Smooth muscle cell (in vitro differentiated cells): ENCODE data around the gene MOCS2. TPM values are rescaled to one million over a fixed set of nuclear protein-coding genes. Genes with fewer than 3 reads are reported as not detected.

Experiments used
- DNase-seq: peaks from one replicate; lab custom pipeline; 2025; ENCODE audit not compliant: unreplicated experiment; lab: John Stamatoyannopoulos, UW
- H2AFZ ChIP-seq: fragments of 200-600 bp; sonication (generic); 2 replicates; pipeline ENCODE4 v1.6.0; 2016; ENCODE audit warnings: antibody characterized with exemption, low read depth, mild to moderate bottlenecking
- H3F3A ChIP-seq: fragments of 200-600 bp; sonication (generic); 2 replicates; pipeline ENCODE4 v1.6.0; 2017; ENCODE audit warnings: antibody characterized with exemption, low read depth
- H3K27ac ChIP-seq: fragments of 200-600 bp; sonication (generic); 2 replicates; pipeline ENCODE4 v1.5.1; 2016; ENCODE audit warnings: low read depth, mild to moderate bottlenecking
- H3K27me3 ChIP-seq: fragments of 200-600 bp; sonication (generic); 2 replicates; pipeline ENCODE4 v1.6.1; 2016; ENCODE audit warnings: low read depth, mild to moderate bottlenecking
- H3K36me3 ChIP-seq: fragments of 200-600 bp; sonication (generic); 2 replicates; pipeline ENCODE4 v1.5.1; 2016; ENCODE audit warnings: low read depth
- H3K4me1 ChIP-seq: fragments of 200-600 bp; sonication (generic); 2 replicates; pipeline ENCODE4 v1.5.1; 2016; ENCODE audit warnings: low read depth
- H3K4me2 ChIP-seq: fragments of 200-600 bp; sonication (generic); 2 replicates; pipeline ENCODE4 v1.6.0; 2016; ENCODE audit warnings: mild to moderate bottlenecking
- H3K4me3 ChIP-seq: fragments of 200-600 bp; sonication (generic); 2 replicates; pipeline ENCODE4 v1.5.1; 2016; ENCODE audit warnings: mild to moderate bottlenecking
- H3K79me2 ChIP-seq: fragments of 200-600 bp; sonication (generic); 2 replicates; pipeline ENCODE4 v1.6.0; 2016; ENCODE audit warnings: low read depth, mild to moderate bottlenecking
- H3K9ac ChIP-seq: fragments of 200-600 bp; sonication (generic); 2 replicates; pipeline ENCODE4 v1.6.0; 2016; ENCODE audit warnings: low read depth
- H3K9me3 ChIP-seq: fragments of 200-600 bp; sonication (generic); replicated peaks from 2 replicates; pipeline ENCODE4 v1.5.1; 2016; ENCODE audit warnings: low read depth
- H4K20me1 ChIP-seq: fragments of 200-600 bp; sonication (generic); 2 replicates; pipeline ENCODE4 v1.6.0; 2016; ENCODE audit warnings: low read depth
- CTCF ChIP-seq: fragments of 200-600 bp; sonication (generic); IDR thresholded peaks from 2 replicates; pipeline ENCODE4 v1.5.1; 2017; ENCODE audit warnings: borderline replicate concordance, mild to moderate bottlenecking, antibody characterized with exemption; ENCODE audit not compliant: insufficient read depth, poor library complexity, severe bottlenecking
- WGBS: methylation state at CpG from one replicate; pipeline ENCODE4 v1.1.7; 2016; ENCODE audit warnings: low lambda C conversion rate; 5-methylcytosine and 5-hydroxymethylcytosine counted together
- polyA plus RNA-seq: library from polyadenylated mRNA; unstranded; fragments of >200 nt; fragmentation: Nextera tagmentation; extraction: Ambion mirVana; gene quantifications from 2 replicates; pipeline ENCODE4 v1.2.1, GENCODE V29; 2016
- total RNA-seq: library from RNA; depleted of rRNA; stranded (reverse); fragments of >200 nt; gene quantifications from 2 replicates; pipeline ENCODE4 v1.2.3, GENCODE V29; 2014

Gene MOCS2
- total and polyA plus RNA-seq, 2 experiments from 2014 or later = 44.8 to 56.3 TPM

GRCh38 chr5:53123702-53124101 is 14.1 kb upstream of the MOCS2 start:
- Histone ChIP-seq H3F3A (no peaks in the 10 kb centered on the region), H3K9ac (no peak overlapping the region), H3K27me3 (no peaks in the 10 kb centered on the region), H3K4me3 (no peak overlapping the region), H2AFZ (no peak overlapping the region), H3K4me2 (no peak overlapping the region), H3K36me3 (no peaks in the 10 kb centered on the region), H3K4me1 (no peaks in the 10 kb centered on the region), H3K9me3 (no peaks in the 10 kb centered on the region), H3K79me2 (no peaks in the 10 kb centered on the region), H4K20me1 (no peaks in the 10 kb centered on the region), H3K27ac (no peak overlapping the region)
- peak; percentile 39 for TF ChIP-seq CTCF
- no peak for DNase-seq

GRCh38 chr5:53120165-53120564 is 10.6 kb upstream of the MOCS2 start:
- no peaks in the 10 kb centered on the region for H3K4me1 ChIP-seq
- H3K79me2 ChIP-seq = no peaks in the 10 kb centered on the region
- 82% methylated on average over 1 of the region's 1 CpG for WGBS
- no peaks in the 10 kb centered on the region for H4K20me1 ChIP-seq
- no peak overlapping the region for H3K4me2 ChIP-seq
- H3K4me3 ChIP-seq = no peak overlapping the region
- no peak for DNase-seq
- no peaks in the 10 kb centered on the region for H3K9me3 ChIP-seq
- H2AFZ ChIP-seq = no peak overlapping the region
- H3K9ac ChIP-seq = no peak overlapping the region
- no peaks in the 10 kb centered on the region for H3F3A ChIP-seq
- no peak for TF ChIP-seq CTCF
- H3K27ac ChIP-seq = no peak overlapping the region
- H3K36me3 ChIP-seq = no peaks in the 10 kb centered on the region
- H3K27me3 ChIP-seq = no peaks in the 10 kb centered on the region

GRCh38 chr5:53118879-53119278 is 9.3 kb upstream of the MOCS2 start:
- Histone ChIP-seq H3K4me1 (no peaks in the 10 kb centered on the region), H4K20me1 (no peaks in the 10 kb centered on the region), H3F3A (no peaks in the 10 kb centered on the region), H3K4me3 (no peak overlapping the region), H3K36me3 (no peaks in the 10 kb centered on the region), H3K27ac (no peak overlapping the region), H3K79me2 (no peaks in the 10 kb centered on the region), H2AFZ (no peak overlapping the region), H3K4me2 (no peak overlapping the region), H3K9ac (no peak overlapping the region), H3K9me3 (no peaks in the 10 kb centered on the region), H3K27me3 (no peaks in the 10 kb centered on the region)
- 93% methylated on average over 5 of the region's 5 CpGs for WGBS
- TF ChIP-seq CTCF = no peak
- no peak for DNase-seq

- Histone ChIP-seq H3K27me3 (no peaks in the 10 kb centered on the region), H3K4me2 (no peak overlapping the region), H3K79me2 (no peaks in the 10 kb centered on the region), H3K4me3 (no peak overlapping the region), H3K36me3 (no peaks in the 10 kb centered on the region), H3K9ac (no peak overlapping the region), H3F3A (no peaks in the 10 kb centered on the region), H3K9me3 (no peaks in the 10 kb centered on the region), H2AFZ (no peak overlapping the region), H3K4me1 (no peaks in the 10 kb centered on the region), H3K27ac (no peak overlapping the region), H4K20me1 (no peaks in the 10 kb centered on the region)
- WGBS = 44% methylated on average over 1 of the region's 1 CpG
- no peak for DNase-seq
- no peak for TF ChIP-seq CTCF
These were observed 7.0 kb upstream of the MOCS2 start for GRCh38 chr5:53116597-53116996.
